CD4-positive, alpha-beta T cell (primary cell): ENCODE results near the gene RNF186. TPM values are rescaled to one million over a fixed set of nuclear protein-coding genes. Genes with fewer than 3 reads are reported as not detected.

Source experiments
- ATAC-seq: fragments of 200-7000 bp; cut with Tn5 transposase; one replicate; pipeline ENCODE4 v1.10.0; 2022; ENCODE audit warnings: mild to moderate bottlenecking; ENCODE audit not compliant: poor library complexity
- CTCF ChIA-PET: fragments of 350-600 bp; sonication (Branson Sonifier 250); formaldehyde crosslinking; loops from one replicate; lab custom pipeline; 2021; ENCODE audit warnings: antibody characterized with exemption, inconsistent platforms; lab: Charles Lee
- POLR2A ChIA-PET: fragments of 350-600 bp; sonication (Branson Sonifier 250); formaldehyde crosslinking; loops from one replicate; lab custom pipeline; 2021; ENCODE audit warnings: antibody characterized with exemption, inconsistent platforms; lab: Charles Lee
- DNase-seq, 14 experiments: peaks; one replicate each; pipeline ENCODE4 v3.0.0-alpha.2; 2013 to 2020; ENCODE audit warnings: mixed read lengths in 2 of 14
- H3K27ac ChIP-seq, 2 donors: one replicate each; pipeline versions ENCODE4 v1.5.1 to v1.7.0; 2013; ENCODE audit warnings: low read length in 2 of 2, low read depth in 1 of 2, mild to moderate bottlenecking in 1 of 2
- H3K27me3 ChIP-seq, 2 experiments: 1 replicate in 1 of 2; 2 replicates in 1 of 2; pipeline versions ENCODE4 v1.6.1 to v1.7.0; 2013; ENCODE audit warnings: low read length in 2 of 2, control low read depth in 1 of 2, mild to moderate bottlenecking in 1 of 2, moderate library complexity in 1 of 2; ENCODE audit not compliant: insufficient read depth in 2 of 2, control insufficient read depth in 1 of 2
- H3K36me3 ChIP-seq: one replicate; pipeline ENCODE4 v1.6.1; 2013; ENCODE audit warnings: low read length, control low read depth; ENCODE audit not compliant: insufficient read depth
- H3K4me1 ChIP-seq: one replicate; pipeline ENCODE4 v1.6.1; 2013; ENCODE audit warnings: low read length, control low read depth; ENCODE audit not compliant: insufficient read depth
- H3K4me3 ChIP-seq: one replicate; pipeline ENCODE4 v1.5.1; 2013; ENCODE audit warnings: mild to moderate bottlenecking, low read length, moderate library complexity
- H3K9me3 ChIP-seq, 2 experiments: 1 replicate in 1 of 2; 2 replicates in 1 of 2; pipeline versions ENCODE4 v1.6.1 to v1.7.0; 2013; ENCODE audit warnings: low read length in 2 of 2, mild to moderate bottlenecking in 2 of 2, control low read depth in 1 of 2, moderate library complexity in 1 of 2; ENCODE audit not compliant: control insufficient read depth in 1 of 2, insufficient read depth in 1 of 2
- H3K27ac Mint-ChIP-seq: one replicate; pipeline ENCODE4 v1.8.0; 2020; ENCODE audit warnings: mixed read lengths
- H3K27me3 Mint-ChIP-seq: one replicate; pipeline ENCODE4 v1.8.0; 2021; ENCODE audit warnings: mixed read lengths
- H3K36me3 Mint-ChIP-seq: one replicate; pipeline ENCODE4 v1.8.0; 2021; ENCODE audit warnings: low read depth, mixed read lengths
- H3K4me1 Mint-ChIP-seq: one replicate; pipeline ENCODE4 v1.8.0; 2021; ENCODE audit warnings: low read depth, mixed read lengths
- H3K4me3 Mint-ChIP-seq: one replicate; pipeline ENCODE4 v1.8.0; 2020; ENCODE audit warnings: mild to moderate bottlenecking, mixed read lengths
- H3K9me3 Mint-ChIP-seq: one replicate; pipeline ENCODE4 v1.8.0; 2020; ENCODE audit warnings: mixed read lengths
- CTCF ChIP-seq: fragments of 200-600 bp; IDR thresholded peaks from one replicate; pipeline ENCODE4 v1.8.0; 2022; ENCODE audit warnings: antibody characterized with exemption, mild to moderate bottlenecking
- intact Hi-C, 2 experiments: fragments of 100-400 bp; cut with DNase I in 1 of 2; cut with micrococcal nuclease in 1 of 2; formaldehyde crosslinking; loops; one replicate each; pipeline versions ENCODE4 v1.15.1 to v1.9.0; 2023 to 2025; cut with DNase I, micrococcal nuclease
- total RNA-seq, 174 experiments: library from RNA in 2 of 174; stranded (reverse) in 2 of 174; gene quantifications; one replicate each; pipeline ENCODE4 v1.2.3 and lab custom pipeline; 2021 to 2026

RNF186 gene
- total RNA-seq, 2 experiments from 2014 or later = not detected

- ChIA-PET CTCF (no interaction called here), POLR2A (interaction anchor here (0.9 kb wide), 1 partner anchor 9 kb away, joined by 3 read pairs; no protein-coding TSS in a partner anchor)
Observed at GRCh38 chr1:19764848-19765247, 50.2 kb downstream of the RNF186 start.

More at GRCh38 chr1:19764848-19765247, 50.2 kb downstream of the RNF186 start:
- H3K27me3 Mint-ChIP-seq = no peaks in the 10 kb centered on the region
- H3K4me1 ChIP-seq = no peaks in the 10 kb centered on the region
- no peak overlapping the region for H3K27ac ChIP-seq
- H3K27me3 ChIP-seq = no peaks in the 10 kb centered on the region
- H3K4me3 ChIP-seq = no peak overlapping the region
- ATAC-seq (no peak), DNase-seq (peak in 1 of 14 experiments; percentile 6)
- intact Hi-C loops = loop anchor here (5.0 to 10.0 kb wide), 2 partner anchors 387 to 390 kb away; no protein-coding TSS in a partner anchor
- H3K36me3 Mint-ChIP-seq = peaks cover 23% of the 10 kb centered on the region
- H3K9me3 Mint-ChIP-seq = no peaks in the 10 kb centered on the region
- no peak for TF ChIP-seq CTCF
- H3K36me3 ChIP-seq = peaks cover 25% of the 10 kb centered on the region
- peaks cover 9% of the 10 kb centered on the region for H3K4me1 Mint-ChIP-seq
- no peaks in the 10 kb centered on the region for H3K9me3 ChIP-seq
- H3K27ac Mint-ChIP-seq = no peak overlapping the region
- H3K4me3 Mint-ChIP-seq = no peak overlapping the region

Other genes with a start within 250 kb of the RNF186 start
- gene NBL1, start 171.0 kb downstream of the RNF186 start, total RNA-seq = 10 to 100 TPM; 26.4 to 29.7 TPM
- 1 to 10 TPM; 2.1 to 2.2 TPM for gene HTR6, start 150.4 kb downstream of the RNF186 start, total RNA-seq
- 10 to 100 TPM; 12.4 to 13.9 TPM for gene TMCO4, start 15.4 kb downstream of the RNF186 start, total RNA-seq
- gene OTUD3, start 67.1 kb upstream of the RNF186 start, total RNA-seq = 10 to 100 TPM; 11.4 to 12.6 TPM
- gene PLA2G2E, start 108.3 kb upstream of the RNF186 start, total RNA-seq = not detected
- not detected for gene PLA2G2A, start 164.3 kb upstream of the RNF186 start, total RNA-seq